ENCODE measurements around the gene CRTC3. TPM values are rescaled to one million over a fixed set of nuclear protein-coding genes. Genes with fewer than 3 reads are reported as not detected.

CRTC3 gene
- total RNA-seq, 1 donor from 2014 or later: 115 TPM

DNA sequence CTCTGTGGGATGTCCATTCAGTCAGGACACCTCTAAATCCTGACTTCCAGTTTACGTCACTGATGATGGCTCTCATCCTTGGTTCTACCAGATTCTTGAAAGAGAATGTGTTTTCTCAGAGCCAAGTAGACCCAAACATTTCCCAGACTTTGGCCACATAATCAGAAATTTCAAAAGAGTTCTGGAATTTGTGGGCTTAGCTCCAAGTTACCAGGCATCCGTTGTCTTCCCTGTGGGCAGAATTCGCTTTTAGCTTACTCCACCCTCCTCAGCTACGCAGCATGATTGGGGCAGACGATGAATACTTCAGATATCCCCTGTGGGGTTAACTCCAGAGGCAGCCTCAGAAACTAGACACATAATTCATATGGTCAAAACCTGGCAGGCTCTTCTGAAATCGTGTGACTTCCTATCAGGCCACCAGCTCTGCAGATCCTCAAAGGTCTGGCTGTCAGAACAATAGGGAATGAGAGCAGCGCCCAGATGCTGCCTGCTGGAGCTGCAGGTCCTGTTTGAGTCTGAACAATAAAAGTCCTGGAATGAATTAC is 30.6 kb downstream of the CRTC3 start:
- intact Hi-C loops (cut with micrococcal nuclease): loop anchor here (2.0 kb wide), 1 partner anchor 20 kb away; no protein-coding TSS in a partner anchor

DNA sequence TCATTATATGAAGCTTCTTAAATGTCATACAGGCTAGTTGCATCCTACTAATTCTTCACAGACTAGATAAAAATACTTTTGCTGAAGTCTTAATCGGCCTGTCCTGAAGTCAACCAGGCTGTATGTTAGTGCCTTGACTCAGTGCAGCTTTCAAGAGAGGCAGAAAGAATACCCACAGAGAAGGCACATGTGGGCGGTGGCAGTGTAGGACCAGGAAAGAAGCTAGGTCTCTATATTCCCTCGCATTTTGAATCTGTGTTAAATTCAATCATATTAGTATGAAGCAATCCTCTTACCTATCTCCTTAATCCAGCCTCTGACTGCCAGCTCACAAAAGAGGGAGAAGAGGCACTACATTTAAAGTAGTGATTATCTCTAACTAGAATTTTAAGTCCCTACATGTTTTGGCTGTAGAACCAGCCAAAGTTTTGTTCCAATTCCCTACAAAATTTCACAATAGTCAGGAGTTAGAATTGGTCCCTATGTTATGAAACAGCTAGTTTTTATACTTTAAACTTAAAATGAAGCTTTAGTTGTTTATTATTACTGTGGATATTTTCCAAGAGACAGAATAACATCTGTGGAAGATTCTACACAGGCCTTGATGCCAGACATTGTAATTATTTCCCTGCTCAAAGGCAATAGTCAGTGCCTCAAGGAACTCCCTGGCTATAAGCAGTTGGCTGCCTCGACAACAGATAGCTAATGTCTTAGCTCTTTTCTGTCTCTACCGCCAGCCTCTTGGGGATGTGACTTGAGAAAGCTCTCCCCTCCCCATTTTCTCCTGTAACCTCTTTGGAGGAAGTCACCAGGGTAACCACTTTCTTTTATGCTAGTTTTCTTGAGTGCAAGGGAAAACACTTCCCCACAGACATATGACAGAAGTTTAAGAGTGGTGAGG is 31.9 kb downstream of the CRTC3 start:
- intact Hi-C loops (cut with micrococcal nuclease): loop anchor here (1.0 to 2.0 kb wide), 2 partner anchors 16 to 21 kb away; no protein-coding TSS in a partner anchor

- intact Hi-C loops (cut with micrococcal nuclease): no loop called here
Measured at GRCh38 chr15:90562669-90563068, 32.9 kb downstream of the CRTC3 start.

GRCh38 chr15:90563463-90563862 is 33.7 kb downstream of the CRTC3 start:
- intact Hi-C loops (cut with micrococcal nuclease): no loop called here

- intact Hi-C loops (cut with micrococcal nuclease): loop anchor here (1.0 to 2.0 kb wide), 2 partner anchors 30 to 463 kb away; no protein-coding TSS in a partner anchor
Measured at GRCh38 chr15:90564051-90564450, 34.3 kb downstream of the CRTC3 start.

DNA sequence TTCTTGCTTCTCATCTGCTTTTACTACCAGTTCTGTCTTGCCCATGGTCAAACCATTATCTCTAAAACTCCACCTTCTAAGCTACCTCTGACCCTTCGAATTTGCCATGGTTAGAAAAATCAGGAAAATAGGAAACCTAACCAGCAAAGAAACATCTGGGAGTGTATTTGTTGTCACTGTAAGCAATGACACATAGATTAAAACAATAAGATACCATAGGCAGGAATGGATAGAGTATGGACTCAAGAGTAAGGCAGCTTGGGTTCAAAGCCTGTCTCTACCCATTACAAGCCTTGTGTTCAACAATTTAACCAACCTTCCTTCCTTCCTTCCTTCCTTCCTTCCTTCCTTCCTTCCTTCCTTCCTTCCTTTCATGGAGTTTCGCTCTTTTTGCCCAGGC is 34.9 kb downstream of the CRTC3 start:
- intact Hi-C loops (cut with micrococcal nuclease): loop anchor here (1.0 to 2.0 kb wide), 2 partner anchors 30 to 464 kb away; no protein-coding TSS in a partner anchor

DNA sequence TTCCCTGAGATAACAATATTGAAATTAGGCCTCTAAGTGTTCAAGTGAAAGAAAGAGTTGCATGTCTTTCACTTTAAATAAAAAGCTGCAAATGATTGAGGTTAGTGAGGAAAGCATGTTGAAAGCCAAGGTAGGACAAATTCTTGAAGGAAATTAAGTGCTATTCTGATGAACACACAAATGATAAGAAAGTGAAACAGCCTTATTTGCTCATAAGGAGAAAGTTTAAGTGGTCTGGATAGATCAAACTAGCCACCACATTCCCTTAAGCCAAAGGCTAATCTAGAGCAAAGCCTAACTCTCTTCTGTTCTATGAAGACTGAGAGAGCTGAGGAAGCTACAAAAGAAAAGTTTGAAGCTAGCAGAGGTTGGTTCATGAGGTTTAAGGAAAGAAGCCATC is 36.1 kb downstream of the CRTC3 start:
- intact Hi-C loops (cut with micrococcal nuclease): loop anchor here (1.0 to 2.0 kb wide), 2 partner anchors 8 to 465 kb away; no protein-coding TSS in a partner anchor

DNA sequence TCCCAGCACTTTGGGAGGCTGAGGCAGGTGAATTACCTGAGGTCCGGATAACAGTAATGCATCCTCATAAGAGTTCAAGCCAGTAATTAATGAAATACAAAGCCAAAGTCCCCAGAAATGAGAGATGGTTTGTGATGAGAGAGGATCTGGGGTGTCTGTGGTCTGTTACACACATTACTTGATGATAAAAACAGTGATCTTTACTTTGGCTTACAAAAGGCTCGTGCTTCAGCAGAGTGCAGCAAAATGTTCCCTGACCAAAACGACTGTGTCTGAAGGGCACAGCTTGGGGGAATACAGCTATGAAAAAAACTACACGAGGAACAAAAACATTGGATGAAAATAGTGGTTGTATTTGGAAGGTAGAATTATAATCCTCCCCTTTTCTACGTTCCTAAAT is 40.9 kb downstream of the CRTC3 start:
- intact Hi-C loops (cut with micrococcal nuclease): loop anchor here (5.0 kb wide), 2 partner anchors 117 to 247 kb away; no protein-coding TSS in a partner anchor

GRCh38 chr15:90571063-90571541 is 41.4 kb downstream of the CRTC3 start:
- intact Hi-C loops (cut with micrococcal nuclease): loop anchor here (5.0 kb wide), 2 partner anchors 116 to 246 kb away; no protein-coding TSS in a partner anchor

GRCh38 chr15:90572893-90573292 is 43.2 kb downstream of the CRTC3 start:
- intact Hi-C loops (cut with micrococcal nuclease): loop anchor here (1.0 to 5.0 kb wide), 3 partner anchors 9 to 244 kb away; no protein-coding TSS in a partner anchor

GRCh38 chr15:90576711-90577389 is 47.1 kb downstream of the CRTC3 start:
- intact Hi-C loops (cut with micrococcal nuclease): no loop called here

DNA sequence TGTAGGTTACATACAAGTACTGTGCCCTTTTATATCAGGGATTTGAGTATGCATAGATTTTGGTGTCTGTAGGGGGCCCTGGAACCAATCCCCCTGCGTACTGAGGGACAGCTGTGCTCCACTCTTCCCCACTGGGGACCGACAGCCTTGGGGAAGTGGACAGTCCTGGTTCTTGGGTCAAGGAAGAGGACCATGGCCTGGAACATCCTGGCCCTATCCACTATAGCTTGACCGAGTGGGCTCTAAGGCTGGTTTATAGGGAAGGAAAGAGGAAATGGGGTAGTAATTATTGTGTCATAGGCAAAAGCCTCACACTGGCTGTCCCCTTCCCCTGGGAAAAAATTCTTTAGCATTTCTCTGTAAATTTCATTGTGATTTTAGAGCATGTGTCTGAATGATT is 49.5 kb downstream of the CRTC3 start:
- intact Hi-C loops (cut with micrococcal nuclease): no loop called here

DNA sequence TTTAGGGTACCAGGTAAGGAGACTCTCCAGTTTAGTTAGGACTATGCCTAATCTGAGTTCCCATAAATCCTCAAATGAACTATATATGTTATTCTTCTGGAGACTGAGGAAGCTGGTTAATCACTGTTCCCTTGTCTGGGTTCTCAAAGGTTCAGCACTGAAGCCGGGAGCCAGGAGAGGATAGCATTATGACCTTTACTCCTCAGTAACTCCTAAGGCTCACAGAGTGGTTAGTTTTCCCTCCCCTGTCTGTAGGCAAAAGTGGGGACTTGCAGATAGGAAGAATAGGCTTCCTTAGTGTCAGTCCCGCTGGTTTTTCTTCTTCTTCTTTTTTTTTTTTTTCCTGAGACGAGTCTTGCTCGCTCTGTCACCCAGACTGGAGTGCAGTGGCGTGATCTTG is 50.4 kb downstream of the CRTC3 start:
- intact Hi-C loops (cut with micrococcal nuclease): no loop called here

- intact Hi-C loops (cut with micrococcal nuclease): no loop called here
Measured at GRCh38 chr15:90580541-90580940, 50.8 kb downstream of the CRTC3 start.

DNA sequence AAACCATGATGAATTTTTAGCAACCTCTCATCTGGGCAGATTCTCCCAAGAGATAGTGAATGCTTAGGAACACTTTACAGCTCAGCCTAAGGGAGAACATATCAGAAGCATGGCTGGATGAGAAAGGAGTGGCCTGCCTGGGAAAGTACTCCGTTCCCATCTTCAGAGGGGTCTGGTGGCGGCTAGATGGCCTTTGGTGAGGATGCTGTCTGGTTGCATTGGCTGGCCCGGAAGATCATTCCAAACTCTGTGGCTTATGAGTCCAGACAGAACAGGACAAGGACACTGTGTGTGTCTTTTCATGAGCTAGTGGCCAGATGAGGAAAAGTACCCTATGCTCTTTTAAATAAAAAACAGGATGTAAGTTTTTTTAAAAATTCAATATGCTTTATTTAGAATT is 51.2 kb downstream of the CRTC3 start:
- intact Hi-C loops (cut with micrococcal nuclease): no loop called here

GRCh38 chr15:90581771-90582352 is 52.1 kb downstream of the CRTC3 start:
- intact Hi-C loops (cut with micrococcal nuclease): loop anchor here (1.0 kb wide), 1 partner anchor 9 kb away; no protein-coding TSS in a partner anchor

DNA sequence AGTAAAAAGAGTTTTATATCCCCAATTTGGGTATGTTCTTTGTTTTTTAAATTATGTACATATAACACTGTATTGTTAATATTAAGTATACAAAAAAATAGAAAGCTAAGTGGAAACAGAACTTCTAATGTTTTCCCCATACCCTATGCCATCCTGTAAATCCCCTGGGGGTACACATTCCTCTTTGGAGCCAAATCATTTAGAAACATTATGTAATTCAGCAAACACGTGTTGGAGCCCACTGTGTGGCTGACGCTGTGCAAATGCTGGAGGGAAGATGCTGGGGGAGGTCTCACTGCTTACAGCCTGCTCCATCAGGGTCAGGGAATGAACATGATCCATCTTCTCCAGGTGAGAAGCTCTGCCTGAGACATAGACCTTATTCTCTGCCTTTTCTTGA is 52.8 kb downstream of the CRTC3 start:
- intact Hi-C loops (cut with micrococcal nuclease): loop anchor here (1.0 kb wide), 1 partner anchor 9 kb away; no protein-coding TSS in a partner anchor

DNA sequence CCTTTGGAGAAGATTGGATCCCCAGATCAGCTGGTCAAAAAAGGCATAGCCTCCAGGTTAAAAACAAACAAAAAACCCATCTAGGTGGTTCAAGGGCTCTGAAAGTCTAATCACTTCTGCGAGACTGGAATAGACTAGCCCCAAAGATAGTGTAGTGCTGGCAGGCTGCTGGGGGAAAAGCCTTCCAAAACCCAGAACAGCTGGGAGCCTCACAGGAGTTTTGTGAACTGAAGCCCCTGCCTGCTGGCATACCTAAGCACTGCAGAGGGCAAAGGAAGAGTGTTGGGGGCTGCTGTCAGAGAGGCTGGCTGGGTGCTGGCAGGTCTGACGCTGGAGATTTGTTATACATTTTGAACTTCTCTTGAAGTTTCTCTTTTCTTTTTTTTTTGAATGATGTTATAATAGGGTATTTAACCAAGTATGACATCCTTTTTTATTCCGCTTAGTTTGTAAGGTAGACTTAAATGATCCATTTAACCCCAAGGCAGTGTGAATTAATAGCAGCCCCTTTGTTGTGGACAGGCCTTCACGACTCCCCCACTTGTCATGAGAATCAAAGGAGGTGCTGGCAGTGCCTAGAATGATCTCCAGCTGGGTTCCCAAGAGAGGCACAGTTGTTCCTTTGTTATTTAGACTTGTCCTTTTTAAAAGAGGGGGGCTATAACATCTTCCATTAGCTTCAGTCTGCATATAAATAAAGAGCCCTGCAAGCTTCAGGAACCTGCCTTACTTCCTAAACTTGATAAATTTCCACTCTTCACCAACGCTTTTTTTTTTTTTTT is 53.9 kb downstream of the CRTC3 start:
- intact Hi-C loops (cut with micrococcal nuclease): no loop called here

DNA sequence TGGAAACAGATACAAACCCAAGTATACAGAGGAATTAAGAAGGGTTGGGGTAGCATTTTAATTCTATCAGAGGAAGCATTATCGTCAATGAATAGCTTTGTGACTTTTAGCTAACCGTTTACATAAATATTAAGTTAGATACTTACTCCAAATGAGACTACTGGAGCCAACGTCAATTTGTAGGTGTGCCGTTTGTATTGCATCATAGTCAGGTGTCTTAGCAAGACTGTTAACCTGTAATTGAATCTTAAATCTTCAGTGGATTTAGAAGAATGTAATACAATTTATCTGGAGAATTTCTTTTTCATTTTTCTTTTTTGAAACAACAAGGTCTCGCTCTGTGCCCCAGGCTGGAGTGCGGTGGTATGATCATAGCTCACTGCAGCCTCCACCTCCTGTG is 55.1 kb downstream of the CRTC3 start:
- intact Hi-C loops (cut with micrococcal nuclease): no loop called here

DNA sequence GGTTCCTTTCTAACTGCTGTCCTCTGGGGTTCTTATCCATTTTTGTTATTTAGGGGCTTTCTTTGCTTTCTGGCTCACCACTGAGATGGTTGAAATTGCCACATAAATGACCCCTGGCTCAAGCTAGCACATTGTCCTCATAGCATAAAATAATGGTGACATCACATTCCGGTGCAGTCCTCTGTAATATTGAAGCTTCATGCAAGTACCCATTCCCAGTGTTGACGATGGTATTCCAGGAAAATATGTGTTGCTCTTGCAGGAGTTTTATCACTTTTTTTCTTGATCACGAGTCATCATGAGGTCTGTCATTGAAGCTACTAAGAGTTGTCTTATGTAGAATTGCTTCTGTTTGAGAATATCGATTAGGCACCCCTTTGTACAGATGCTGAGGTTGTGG is 56.1 kb downstream of the CRTC3 start:
- intact Hi-C loops (cut with micrococcal nuclease): no loop called here

Data from T-helper 1 cell treated with Interleukin-12 subunit alpha and Interleukin-12 subunit beta and Interleukin-4 antibody, amounts not matched to agents 30 ng/mL and 1 ng/mL, for 36 hours (primary cell).